PC-9 (cell line): ENCODE measurements around the gene TMPRSS2. TPM values are rescaled to one million over a fixed set of nuclear protein-coding genes. Genes with fewer than 3 reads are reported as not detected.

Experiments used
- BruUV-seq: library from RNA; stranded (reverse); fragments of 400-500 nt; replicated peaks from 2 replicates; lab custom pipeline; 2021; lab: Mats Ljungman, UMichigan
- CTCF ChIA-PET: fragments of 300-600 bp; sonication (Branson Sonifier 250); formaldehyde crosslinking; loops from one replicate; lab custom pipeline; 2022; ENCODE audit warnings: antibody characterized with exemption; lab: Charles Lee
- POLR2A ChIA-PET: fragments of 300-600 bp; sonication (Branson Sonifier 250); formaldehyde crosslinking; loops from one replicate; lab custom pipeline; 2022; ENCODE audit warnings: antibody characterized with exemption; ENCODE audit not compliant: unreplicated experiment; lab: Charles Lee
- DNase-seq, 2 experiments: peaks; one replicate each; pipeline versions ENCODE4 v3.0.0 to v3.0.0-alpha.2; 2015 to 2022; ENCODE audit warnings: mixed read lengths in 1 of 2
- H2AFZ ChIP-seq: fragments of 200-600 bp; sonication (generic); 2 replicates; pipeline ENCODE4 v1.8.1; 2017; ENCODE audit warnings: antibody characterized with exemption
- H3F3A ChIP-seq: fragments of 200-600 bp; sonication (generic); 2 replicates; pipeline ENCODE4 v1.8.1; 2017; ENCODE audit warnings: antibody characterized with exemption, mild to moderate bottlenecking, low read depth; ENCODE audit not compliant: insufficient read depth
- H3K27ac ChIP-seq: fragments of 200-600 bp; sonication (generic); 2 replicates; pipeline ENCODE4 v1.6.1; 2016; ENCODE audit warnings: mixed run types
- H3K27me3 ChIP-seq: fragments of 200-600 bp; sonication (generic); 2 replicates; pipeline ENCODE4 v1.6.1; 2016; ENCODE audit warnings: low read depth, mixed run types; ENCODE audit not compliant: insufficient read depth
- H3K36me3 ChIP-seq: fragments of 200-600 bp; sonication (generic); 2 replicates; pipeline ENCODE4 v1.6.1; 2016; ENCODE audit warnings: low read depth, mixed run types
- H3K4me1 ChIP-seq: fragments of 200-600 bp; sonication (generic); replicated peaks from 2 replicates; pipeline ENCODE4 v1.6.1; 2016; ENCODE audit warnings: mixed run types; ENCODE audit not compliant: insufficient read depth
- H3K4me2 ChIP-seq: fragments of 200-600 bp; sonication (generic); 2 replicates; pipeline ENCODE4 v1.6.1; 2017; ENCODE audit warnings: mixed run types
- H3K4me3 ChIP-seq: fragments of 200-600 bp; sonication (generic); 2 replicates; pipeline ENCODE4 v1.6.1; 2016; ENCODE audit warnings: mixed run types
- H3K79me2 ChIP-seq: fragments of 200-600 bp; sonication (generic); 2 replicates; pipeline ENCODE4 v1.6.1; 2017; ENCODE audit warnings: low read depth, mixed run types
- H3K9me2 ChIP-seq: fragments of 200-600 bp; sonication (generic); 2 replicates; pipeline ENCODE4 v1.8.1; 2017; ENCODE audit warnings: mild to moderate bottlenecking; ENCODE audit not compliant: insufficient read depth
- H3K9me3 ChIP-seq: fragments of 200-600 bp; sonication (generic); 2 replicates; pipeline ENCODE4 v1.8.1; 2016; ENCODE audit warnings: low read depth; ENCODE audit not compliant: insufficient read depth
- H4K20me1 ChIP-seq: fragments of 200-600 bp; sonication (generic); 2 replicates; pipeline ENCODE4 v1.8.1; 2017; ENCODE audit not compliant: insufficient read depth
- CTCF ChIP-seq: fragments of 200-600 bp; sonication (generic); conservative IDR thresholded peaks from 2 replicates; pipeline ENCODE4 v1.6.1; 2017; ENCODE audit warnings: mixed run types, antibody characterized with exemption, mild to moderate bottlenecking, moderate library complexity
- EZH2 ChIP-seq: fragments of 200-600 bp; sonication (generic); IDR thresholded peaks from 2 replicates; pipeline ENCODE4 v1.8.0; 2017; ENCODE audit warnings: antibody characterized with exemption, low read depth
- intact Hi-C: fragments of 100-400 bp; cut with micrococcal nuclease; formaldehyde crosslinking; loops from one replicate; pipeline ENCODE4 v1.10.0; 2022; ENCODE audit not compliant: unreplicated experiment
- total RNA-seq: library from RNA; stranded (reverse); gene quantifications from 2 replicates; pipeline ENCODE4 v1.2.3, GENCODE V29; 2021

The TMPRSS2 gene
- total RNA-seq, 1 experiment from 2014 or later, result 0.61 TPM

GRCh38 chr21:41501919-41502318 is 6.0 kb downstream of the TMPRSS2 start:
- BruUV-seq, result no TSS peak
- Histone ChIP-seq H3K9me3 (no peaks in the 10 kb centered on the region), H3K27ac (no peak overlapping the region), H3K27me3 (no peaks in the 10 kb centered on the region; the same call in 1 of the 2 replicates), H3F3A (no peaks in the 10 kb centered on the region; the same call in 1 of the 2 replicates), H3K79me2 (no peaks in the 10 kb centered on the region), H3K36me3 (no peaks in the 10 kb centered on the region), H2AFZ (no peak overlapping the region), H3K4me1 (no peaks in the 10 kb centered on the region), H4K20me1 (no peaks in the 10 kb centered on the region), H3K9me2 (no peaks in the 10 kb centered on the region), H3K4me3 (no peak overlapping the region), H3K4me2 (no peak overlapping the region)
- peak in 1 of 2 experiments; percentile 25 for DNase-seq
- TF ChIP-seq EZH2 (no peak), CTCF (no peak)
- CTCF ChIA-PET, result no interaction called here
- POLR2A ChIA-PET, result interaction anchor here (0.7 kb wide), 1 partner anchor 44 kb away, joined by 4 read pairs; no protein-coding TSS in a partner anchor
- intact Hi-C loops, result loop anchor here (10.0 kb wide), 1 partner anchor 103 kb away; no protein-coding TSS in a partner anchor

GRCh38 chr21:41500931-41501381 is 7.0 kb downstream of the TMPRSS2 start:
- H3K4me3 ChIP-seq, result no peak overlapping the region
- H3K36me3 ChIP-seq, result no peaks in the 10 kb centered on the region
- no peak overlapping the region for H2AFZ ChIP-seq
- no peaks in the 10 kb centered on the region for H4K20me1 ChIP-seq
- CTCF ChIA-PET, result no interaction called here
- no TSS peak for BruUV-seq
- no peaks in the 10 kb centered on the region for H3K9me2 ChIP-seq
- no peaks in the 10 kb centered on the region; the same call in 1 of the 2 replicates for H3F3A ChIP-seq
- H3K27me3 ChIP-seq, result no peaks in the 10 kb centered on the region
- no peak for TF ChIP-seq EZH2
- TF ChIP-seq CTCF, result no peak
- no peaks in the 10 kb centered on the region for H3K9me3 ChIP-seq
- POLR2A ChIA-PET, result no interaction called here
- no peak for DNase-seq
- intact Hi-C loops, result loop anchor here (10.0 kb wide), 1 partner anchor 104 kb away; no protein-coding TSS in a partner anchor
- no peak overlapping the region for H3K4me2 ChIP-seq
- H3K27ac ChIP-seq, result no peak overlapping the region
- H3K4me1 ChIP-seq, result no peaks in the 10 kb centered on the region
- no peaks in the 10 kb centered on the region for H3K79me2 ChIP-seq

GRCh38 chr21:41500363-41500762 is 7.6 kb downstream of the TMPRSS2 start:
- Histone ChIP-seq H3K4me1 (no peaks in the 10 kb centered on the region), H3K9me2 (no peaks in the 10 kb centered on the region), H3K9me3 (no peaks in the 10 kb centered on the region), H3F3A (no peaks in the 10 kb centered on the region; the same call in 1 of the 2 replicates), H3K4me3 (no peak overlapping the region), H3K36me3 (no peaks in the 10 kb centered on the region), H3K27me3 (no peaks in the 10 kb centered on the region), H2AFZ (no peak overlapping the region), H3K4me2 (no peak overlapping the region), H4K20me1 (no peaks in the 10 kb centered on the region), H3K79me2 (no peaks in the 10 kb centered on the region), H3K27ac (no peak overlapping the region)
- intact Hi-C loops, result loop anchor here (10.0 kb wide), 1 partner anchor 104 kb away; no protein-coding TSS in a partner anchor
- ChIA-PET CTCF (no interaction called here), POLR2A (no interaction called here)
- DNase-seq, result no peak
- BruUV-seq, result no TSS peak
- no peak for TF ChIP-seq CTCF
- TF ChIP-seq EZH2, result no peak
